WTC11 (cell line): ENCODE results near the gene ASIC2. TPM values are rescaled to one million over a fixed set of nuclear protein-coding genes. Genes with fewer than 3 reads are reported as not detected.

Experiments
- ATAC-seq: fragments of 200-7000 bp; cut with Tn5 transposase; 2 replicates; pipeline ENCODE4 v1.10.0; 2021; ENCODE audit warnings: mild to moderate bottlenecking, moderate library complexity
- CTCF ChIA-PET: fragments of 300-600 bp; sonication (Branson Sonifier 250); formaldehyde crosslinking; loops from one replicate; lab custom pipeline; 2021; ENCODE audit warnings: antibody characterized with exemption; lab: Charles Lee
- POLR2A ChIA-PET: fragments of 350-600 bp; sonication (Branson Sonifier 250); formaldehyde crosslinking; loops from one replicate; lab custom pipeline; 2021; ENCODE audit warnings: antibody characterized with exemption; lab: Charles Lee
- DNase-seq: peaks from one replicate; pipeline ENCODE4 v3.0.0; 2021; ENCODE audit warnings: low spot score
- H3K27ac Mint-ChIP-seq: 2 replicates; pipeline ENCODE4 v1.8.0; 2021; ENCODE audit warnings: mixed read lengths
- H3K27me3 Mint-ChIP-seq: 2 replicates; pipeline ENCODE4 v1.8.0; 2021; ENCODE audit warnings: low read depth, mild to moderate bottlenecking, moderate library complexity, mixed read lengths
- H3K36me3 Mint-ChIP-seq: 2 replicates; pipeline ENCODE4 v1.8.0; 2021; ENCODE audit warnings: mixed read lengths
- H3K4me1 Mint-ChIP-seq: 2 replicates; pipeline ENCODE4 v1.8.0; 2022; ENCODE audit warnings: mixed read lengths
- H3K4me3 Mint-ChIP-seq: 2 replicates; pipeline ENCODE4 v1.8.0; 2021; ENCODE audit warnings: mild to moderate bottlenecking, moderate library complexity, mixed read lengths
- H3K9me3 Mint-ChIP-seq: 2 replicates; pipeline ENCODE4 v1.8.0; 2021; ENCODE audit warnings: mixed read lengths
- ATF2 ChIP-seq: sonication (generic); formaldehyde crosslinking; IDR thresholded peaks from 2 replicates; pipeline ENCODE4 v1.8.1; 2022; ENCODE audit warnings: low read depth, missing genetic modification reagents, borderline replicate concordance
- ESRRA ChIP-seq: sonication (generic); formaldehyde crosslinking; IDR thresholded peaks from 2 replicates; pipeline ENCODE4 v1.8.1; 2022; ENCODE audit warnings: mild to moderate bottlenecking, missing genetic modification reagents, borderline replicate concordance
- GTF2I ChIP-seq: fragments of 250-450 bp; sonication (Bioruptor Pico); conservative IDR thresholded peaks from 2 replicates; pipeline ENCODE4 v1.4.0; 2021; ENCODE audit warnings: mild to moderate bottlenecking
- HMGXB4 ChIP-seq: sonication (generic); formaldehyde crosslinking; IDR thresholded peaks from 2 replicates; pipeline ENCODE4 v1.8.1; 2023; ENCODE audit warnings: mild to moderate bottlenecking, moderate library complexity, missing genetic modification reagents
- IRF1 ChIP-seq: sonication (generic); formaldehyde crosslinking; IDR thresholded peaks from 2 replicates; pipeline ENCODE4 v1.8.0; 2023; ENCODE audit warnings: missing genetic modification reagents
- JUN ChIP-seq: sonication (generic); formaldehyde crosslinking; IDR thresholded peaks from 2 replicates; pipeline ENCODE4 v1.8.0; 2023; ENCODE audit warnings: mild to moderate bottlenecking, missing genetic modification reagents
- MXD4 ChIP-seq: fragments of 250-450 bp; sonication (Bioruptor Pico); IDR thresholded peaks from 2 replicates; pipeline ENCODE4 v1.8.0; 2021; ENCODE audit warnings: mild to moderate bottlenecking, moderate library complexity, borderline replicate concordance
- NFATC4 ChIP-seq: fragments of 250-450 bp; sonication (Bioruptor Pico); IDR thresholded peaks from 2 replicates; pipeline ENCODE4 v1.9.0; 2021; ENCODE audit warnings: mild to moderate bottlenecking
- NFE2L1 ChIP-seq: sonication (generic); formaldehyde crosslinking; IDR thresholded peaks from 2 replicates; pipeline ENCODE4 v1.8.1; 2023; ENCODE audit warnings: missing genetic modification reagents
- NFYB ChIP-seq: sonication (generic); formaldehyde crosslinking; conservative IDR thresholded peaks from 2 replicates; pipeline ENCODE4 v1.8.0; 2022; ENCODE audit warnings: low read depth, missing genetic modification reagents
- NR1H2 ChIP-seq: sonication (generic); formaldehyde crosslinking; IDR thresholded peaks from 2 replicates; pipeline ENCODE4 v1.9.0; 2021; ENCODE audit warnings: mild to moderate bottlenecking, moderate library complexity, missing genetic modification reagents
- NR3C1 ChIP-seq: sonication (generic); formaldehyde crosslinking; conservative IDR thresholded peaks from 2 replicates; pipeline ENCODE4 v1.8.1; 2023; ENCODE audit warnings: low read depth, mild to moderate bottlenecking, missing genetic modification reagents
- PREB ChIP-seq: sonication (generic); formaldehyde crosslinking; IDR thresholded peaks from 2 replicates; pipeline ENCODE4 v1.8.1; 2022; ENCODE audit warnings: mild to moderate bottlenecking, missing genetic modification reagents, moderate library complexity, borderline replicate concordance
- PRRX2 ChIP-seq: fragments of 250-450 bp; sonication (Bioruptor Pico); IDR thresholded peaks from 2 replicates; pipeline ENCODE4 v1.8.0; 2021; ENCODE audit warnings: mild to moderate bottlenecking
- RELA ChIP-seq: sonication (generic); formaldehyde crosslinking; IDR thresholded peaks from 2 replicates; pipeline ENCODE4 v1.8.1; 2022; ENCODE audit warnings: missing genetic modification reagents, mild to moderate bottlenecking, borderline replicate concordance
- SMAD3 ChIP-seq: sonication (generic); formaldehyde crosslinking; IDR thresholded peaks from 2 replicates; pipeline ENCODE4 v1.8.0; 2022; ENCODE audit warnings: missing genetic modification reagents, mild to moderate bottlenecking, borderline replicate concordance
- SP1 ChIP-seq: sonication (generic); formaldehyde crosslinking; conservative IDR thresholded peaks from 2 replicates; pipeline ENCODE4 v1.8.1; 2022; ENCODE audit warnings: missing genetic modification reagents
- USF2 ChIP-seq: sonication (generic); formaldehyde crosslinking; IDR thresholded peaks from 2 replicates; pipeline ENCODE4 v1.8.1; 2023; ENCODE audit warnings: mild to moderate bottlenecking, missing genetic modification reagents, moderate library complexity
- ZNF317 ChIP-seq: sonication (generic); formaldehyde crosslinking; IDR thresholded peaks from 2 replicates; pipeline ENCODE4 v1.8.1; 2023; ENCODE audit warnings: low read depth, mild to moderate bottlenecking, moderate library complexity, missing genetic modification reagents, borderline replicate concordance
- ZSCAN18 ChIP-seq: fragments of 250-450 bp; sonication (Bioruptor Pico); IDR thresholded peaks from 2 replicates; pipeline ENCODE4 v2.1.2; 2022; ENCODE audit warnings: mild to moderate bottlenecking, moderate library complexity
- total RNA-seq: library from RNA; stranded (reverse); gene quantifications from 3 replicates; pipeline ENCODE4 v1.2.3, GENCODE V29; 2021

Gene ASIC2
- total RNA-seq, 1 experiment from 2014 or later: 2.7 TPM

- CTCF ChIA-PET: no interaction called here
- Mint-ChIP-seq H3K36me3 (no peaks in the 10 kb centered on the region), H3K9me3 (no peaks in the 10 kb centered on the region), H3K4me1 (no peaks in the 10 kb centered on the region), H3K4me3 (no peak overlapping the region), H3K27me3 (no peaks in the 10 kb centered on the region), H3K27ac (no peak overlapping the region)
- POLR2A ChIA-PET: no interaction called here
- ATAC-seq (no peak), DNase-seq (no peak)
- TF ChIP-seq NFYB (CRISPR knock-in tag) (no peak), MXD4 (CRISPR knock-in tag) (no peak), NR1H2 (CRISPR knock-in tag) (no peak), JUN (CRISPR knock-in tag) (no peak), HMGXB4 (no peak), PREB (no peak), ZSCAN18 (no peak), SMAD3 (CRISPR knock-in tag) (no peak)
Observed at GRCh38 chr17:33239702-33240101, 53.4 kb downstream of the ASIC2 start.

GRCh38 chr17:33234930-33235685 lies 58.0 kb downstream of the ASIC2 start:
- H3K4me1 Mint-ChIP-seq: peaks cover 13% of the 10 kb centered on the region
- TF ChIP-seq ZNF317 (CRISPR knock-in tag) (no peak), SMAD3 (CRISPR knock-in tag) (no peak), USF2 (CRISPR knock-in tag) (no peak), NFATC4 (CRISPR knock-in tag) (no peak), GTF2I (CRISPR knock-in tag) (no peak), ATF2 (CRISPR knock-in tag) (no peak), NFE2L1 (no peak), HMGXB4 (no peak), NR3C1 (CRISPR knock-in tag) (no peak), SP1 (no peak), PRRX2 (CRISPR knock-in tag) (no peak), RELA (CRISPR knock-in tag) (no peak), IRF1 (no peak), PREB (no peak), ESRRA (CRISPR knock-in tag) (no peak)

More at GRCh38 chr17:33234930-33235685, 58.0 kb downstream of the ASIC2 start:
- CTCF ChIA-PET: no interaction called here
- Mint-ChIP-seq H3K27me3 (no peaks in the 10 kb centered on the region), H3K4me3 (no peak overlapping the region), H3K9me3 (no peaks in the 10 kb centered on the region), H3K27ac (no peak overlapping the region), H3K36me3 (no peaks in the 10 kb centered on the region)
- no peak for DNase-seq
- POLR2A ChIA-PET: no interaction called here
- ATAC-seq: no peak
